HG03135 (cell line): ENCODE measurements around the gene NDUFAF3.

Experiments
- ATAC-seq: cut with Tn5 transposase; IDR thresholded peaks from one replicate; pipeline ENCODE4 v1.9.1; 2021; ENCODE audit warnings: mild to moderate bottlenecking, moderate library complexity; ENCODE audit not compliant: unreplicated experiment

The NDUFAF3 gene

GRCh38 chr3:49017971-49018706 lies 3.8 kb upstream of the NDUFAF3 start, which contains the start of gene DALRD3:
Gene DALRD3, minus strand, starts transcription at chr3:49018580. Its CDS starts 16 bp downstream, at chr3:49018564.
- no peak for ATAC-seq

DNA sequence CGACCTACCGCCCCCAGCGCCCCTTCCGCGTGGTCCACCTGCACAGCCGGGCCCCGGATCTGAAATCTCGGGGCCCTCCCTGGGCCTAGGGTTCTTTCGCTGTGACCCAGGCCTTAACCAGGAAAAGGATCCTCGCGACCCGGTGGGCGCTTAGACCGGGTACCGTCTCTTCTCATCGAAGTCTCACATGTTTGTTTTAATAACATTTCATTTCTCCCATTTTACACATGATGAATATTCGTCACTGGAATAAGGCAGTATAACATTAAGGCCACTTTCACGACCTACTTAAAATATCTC lies 3.3 kb upstream of the NDUFAF3 start:
- no peak for ATAC-seq

GRCh38 chr3:49019941-49020329 lies 2.0 kb upstream of the NDUFAF3 start:
- no peak for ATAC-seq

- peak; percentile 1 for ATAC-seq
These were observed 1.4 kb upstream of the NDUFAF3 start for GRCh38 chr3:49020330-49021212.

GRCh38 chr3:49021213-49021812 lies 608 bp upstream of the NDUFAF3 start:
- peak; percentile 41 for ATAC-seq

- no peak for ATAC-seq
These were observed 809 bp downstream of the NDUFAF3 start for GRCh38 chr3:49022688-49023171.

DNA sequence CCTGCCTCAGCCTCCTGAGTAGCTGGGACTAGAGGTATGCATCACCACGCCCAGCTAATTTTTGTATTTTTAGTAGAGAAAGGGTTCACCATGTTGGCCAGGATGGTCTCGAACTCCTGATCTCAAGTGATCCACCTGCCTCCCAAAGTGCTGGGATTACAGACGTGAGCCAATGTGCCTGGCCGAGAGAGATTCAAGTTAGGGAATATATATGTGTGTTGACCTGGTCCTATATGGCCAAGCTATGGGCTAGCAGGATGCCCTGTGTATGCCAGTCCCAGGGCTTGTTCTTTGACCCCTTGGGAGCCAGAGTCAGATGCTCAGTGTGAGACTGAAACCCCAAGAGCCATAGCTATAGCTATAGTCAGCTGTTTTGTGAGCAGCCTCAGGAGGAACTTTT lies 1.9 kb downstream of the NDUFAF3 start:
- ATAC-seq: no peak

- ATAC-seq: no peak
These were observed 2.5 kb downstream of the NDUFAF3 start for GRCh38 chr3:49024449-49024848.

DNA sequence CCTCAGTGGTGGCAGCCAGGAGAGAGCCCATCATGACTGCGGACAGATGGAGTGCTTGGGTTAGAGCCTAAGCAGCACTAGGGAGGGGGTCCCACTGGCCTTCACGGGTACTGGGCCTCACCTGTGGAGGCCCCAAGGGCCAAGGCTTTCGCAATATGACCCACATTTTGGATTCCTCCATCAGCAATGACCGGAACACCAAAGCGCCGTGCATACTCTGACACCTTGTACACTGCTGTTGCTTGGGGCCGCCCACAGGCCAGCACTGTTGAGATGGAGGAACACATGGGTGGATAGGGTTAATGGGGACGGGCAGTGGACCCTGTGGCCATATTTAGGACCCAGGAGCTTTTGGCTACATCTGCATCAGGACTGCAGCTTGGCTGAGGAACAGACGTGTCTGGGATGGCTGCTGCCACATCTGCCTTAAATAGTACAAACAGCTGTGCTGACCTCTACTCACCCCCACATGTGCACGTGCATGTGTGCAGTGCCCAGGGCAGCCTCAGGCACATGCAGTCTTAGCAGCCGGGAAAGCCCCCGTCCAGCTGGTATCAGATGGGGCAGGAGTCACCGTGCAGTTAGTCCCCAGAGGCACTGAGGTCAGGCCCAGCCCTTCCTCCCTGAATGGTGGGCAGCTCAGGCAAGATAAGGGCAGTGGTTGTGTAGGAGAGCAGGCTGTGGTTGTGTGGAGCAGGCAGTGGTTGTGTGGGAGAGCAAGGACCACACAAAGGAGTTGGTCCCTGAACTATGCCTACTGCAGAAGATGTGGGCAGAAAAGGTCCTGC lies 3.3 kb downstream of the NDUFAF3 start:
- no peak for ATAC-seq

DNA sequence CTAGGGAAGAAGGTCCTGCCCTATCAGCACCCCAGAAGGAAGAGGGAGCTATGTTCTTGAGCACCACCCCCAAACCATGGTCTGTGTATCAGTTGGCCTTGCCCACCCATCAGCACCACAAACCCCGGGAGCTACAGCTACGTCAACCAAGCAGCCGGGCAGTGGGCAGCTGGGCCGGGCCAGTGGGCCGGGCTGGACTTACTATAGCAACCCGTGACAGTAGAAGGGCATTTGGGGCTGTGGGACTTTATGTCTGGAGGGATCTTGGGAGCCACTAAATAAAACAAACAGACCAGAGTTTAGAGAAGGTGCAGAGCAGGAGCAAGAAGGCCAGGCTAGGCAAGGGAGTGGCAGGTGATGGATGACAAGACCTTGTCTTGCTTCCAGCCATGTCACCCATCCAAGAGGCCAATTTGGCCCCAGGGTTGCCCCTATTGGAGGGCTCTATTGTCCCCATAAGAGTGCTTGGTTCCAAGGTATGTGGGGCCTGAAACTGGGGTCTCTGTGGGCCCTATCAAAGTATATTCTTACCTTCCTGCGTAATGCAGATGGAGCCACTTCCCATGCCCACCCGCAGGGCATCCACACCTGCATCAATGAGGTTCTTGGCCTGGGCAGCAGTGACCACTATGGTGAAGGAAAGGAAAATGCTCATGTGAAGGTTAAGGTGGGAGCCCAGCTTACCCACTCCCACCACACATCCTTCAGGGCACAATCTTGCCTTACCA lies 4.0 kb downstream of the NDUFAF3 start:
- ATAC-seq: no peak

DNA sequence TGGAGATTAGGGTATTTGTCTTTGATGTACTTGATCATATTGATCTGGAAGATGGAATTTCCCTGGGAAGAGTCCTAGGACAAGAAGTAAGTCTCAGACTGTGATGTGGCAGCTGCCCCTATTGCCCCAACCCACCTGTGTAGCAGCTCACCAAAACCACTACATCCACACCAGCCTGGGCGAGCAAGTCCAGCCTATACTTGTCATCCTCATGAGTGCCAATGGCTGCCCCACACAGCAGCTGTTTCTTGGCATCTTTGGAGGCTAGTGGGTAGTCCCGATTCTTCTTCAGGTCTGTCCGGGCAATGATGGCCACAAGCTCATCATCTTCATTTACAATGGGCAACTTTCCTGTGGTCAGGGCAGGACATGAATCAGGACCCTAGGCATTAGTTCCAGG lies 4.6 kb downstream of the NDUFAF3 start:
- no peak for ATAC-seq

DNA sequence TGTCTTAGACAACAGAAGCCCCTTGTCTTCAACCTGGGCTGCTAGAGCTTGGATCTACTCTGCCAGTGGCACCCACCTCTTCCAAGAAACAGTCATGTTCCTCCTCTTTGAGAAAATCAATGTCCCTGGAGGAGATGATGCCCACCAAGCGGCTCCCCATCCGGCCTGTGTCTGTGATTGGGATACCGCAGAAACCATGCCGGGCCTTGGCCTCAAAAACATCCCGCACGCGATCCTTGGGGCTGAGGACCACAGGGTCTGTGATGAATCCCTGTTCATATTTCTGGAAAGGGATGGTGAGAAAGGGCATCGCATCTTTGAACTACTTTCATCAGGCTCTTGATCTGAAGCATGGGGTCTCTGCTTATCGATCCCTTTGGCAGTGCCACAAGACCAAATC lies 5.7 kb downstream of the NDUFAF3 start:
- no peak for ATAC-seq

GRCh38 chr3:49028298-49028672 lies 6.4 kb downstream of the NDUFAF3 start:
- ATAC-seq: no peak

- peak; percentile 88 for ATAC-seq
These were observed 7.0 kb downstream of the NDUFAF3 start, which contains the start of gene IMPDH2 for GRCh38 chr3:49028673-49029562. Gene IMPDH2, minus strand, starts transcription at chr3:49029398. Its CDS starts 48 bp downstream, at chr3:49029350.

- ATAC-seq: no peak
These were observed 7.6 kb downstream of the NDUFAF3 start for GRCh38 chr3:49029563-49029884.

DNA sequence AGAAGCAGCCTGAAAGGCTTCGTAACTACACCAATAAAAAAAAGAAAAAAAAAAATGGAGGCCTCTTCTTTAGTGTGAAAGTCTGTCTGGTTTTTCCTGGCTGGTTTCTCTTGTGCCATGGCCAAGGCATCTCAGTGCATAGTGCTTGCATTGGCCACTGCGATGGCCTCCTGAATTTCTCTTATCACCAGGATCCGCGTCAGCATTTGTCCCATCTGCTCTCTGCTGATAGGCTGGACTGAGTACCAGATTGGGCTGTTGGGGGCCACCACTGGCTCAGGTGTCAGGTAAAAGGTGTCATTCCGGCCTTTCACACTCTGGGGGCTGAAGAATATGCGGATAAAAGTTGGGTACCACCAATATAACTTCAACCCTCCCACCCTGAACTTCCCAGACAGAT lies 8.4 kb downstream of the NDUFAF3 start:
- ATAC-seq: no peak

DNA sequence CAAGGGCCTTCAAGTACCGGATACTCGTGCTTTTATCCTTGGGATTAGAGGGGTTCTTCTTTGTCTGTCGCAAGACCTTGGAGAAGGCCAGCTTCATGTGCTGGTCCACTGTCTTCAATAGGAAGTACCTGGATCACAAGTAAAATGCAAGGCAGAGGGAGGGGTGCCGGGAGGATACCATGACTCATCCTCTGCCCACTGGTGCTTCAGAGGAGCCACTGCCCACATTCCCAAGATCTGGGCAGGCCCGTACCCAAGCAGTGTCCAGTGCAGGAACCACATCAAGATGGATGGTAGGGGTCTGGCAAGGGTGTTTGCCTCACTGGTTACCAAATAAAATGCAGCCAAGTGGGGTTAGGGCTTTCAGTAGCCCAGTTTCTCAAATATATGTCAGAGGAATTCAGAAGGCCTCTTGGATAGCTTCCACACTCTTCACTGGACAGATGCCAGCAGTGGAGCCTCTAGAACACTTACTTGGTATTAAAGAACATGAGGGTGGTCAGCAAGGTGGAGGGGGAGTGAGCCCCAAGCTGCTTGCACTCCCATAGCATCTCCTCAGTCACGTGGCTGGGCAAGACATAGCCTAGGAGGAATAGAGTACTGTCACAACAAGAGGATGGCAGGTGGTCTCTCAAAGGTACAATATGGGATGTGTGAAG lies 10.9 kb downstream of the NDUFAF3 start:
- ATAC-seq: no peak

GRCh38 chr3:49034650-49035049 lies 12.7 kb downstream of the NDUFAF3 start:
- no peak for ATAC-seq

- no peak for ATAC-seq
These were observed 13.4 kb downstream of the NDUFAF3 start for GRCh38 chr3:49035281-49035680.
